GM21717 (cell line): ENCODE results near the gene MBP.

Source experiments
- ATAC-seq: cut with Tn5 transposase; IDR thresholded peaks from one replicate; pipeline ENCODE4 v1.9.1; 2021; ENCODE audit warnings: mild to moderate bottlenecking, moderate library complexity; ENCODE audit not compliant: unreplicated experiment

MBP gene

DNA sequence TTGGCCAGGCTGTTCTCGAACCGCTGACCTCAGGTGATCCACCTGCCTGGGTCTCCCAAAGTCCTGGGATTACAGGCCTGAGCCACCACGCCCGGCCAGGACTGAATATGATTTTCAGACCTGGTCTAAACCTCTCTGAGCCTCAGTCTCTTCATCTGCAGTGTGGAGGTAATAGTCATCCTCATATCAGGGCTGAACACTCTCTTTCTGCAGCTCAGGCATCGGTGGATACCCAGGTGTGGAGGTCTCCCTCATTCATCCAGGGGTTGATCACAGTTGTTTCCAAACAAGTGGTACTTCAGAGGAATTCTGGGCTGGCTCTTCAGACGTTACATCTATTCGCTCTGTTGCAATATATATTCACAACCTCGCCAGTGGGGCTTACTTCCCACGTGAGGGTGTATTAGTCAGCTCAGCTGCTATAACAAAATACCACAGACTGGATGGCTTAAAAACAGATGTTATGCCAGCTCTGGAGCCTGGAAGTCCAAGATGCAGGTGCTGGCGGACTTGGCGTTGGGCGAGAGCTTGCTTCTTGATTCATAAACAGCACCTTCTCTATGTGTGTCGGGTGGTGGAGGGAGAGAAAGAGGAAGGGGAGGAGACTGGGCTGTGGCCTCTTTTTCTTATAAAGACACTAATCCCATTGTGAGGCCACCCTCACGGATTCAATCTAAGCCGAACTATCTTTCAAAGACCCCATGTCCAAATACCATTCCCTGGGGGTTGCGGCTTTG is 2.9 kb upstream of the MBP start:
- no peak for ATAC-seq

DNA sequence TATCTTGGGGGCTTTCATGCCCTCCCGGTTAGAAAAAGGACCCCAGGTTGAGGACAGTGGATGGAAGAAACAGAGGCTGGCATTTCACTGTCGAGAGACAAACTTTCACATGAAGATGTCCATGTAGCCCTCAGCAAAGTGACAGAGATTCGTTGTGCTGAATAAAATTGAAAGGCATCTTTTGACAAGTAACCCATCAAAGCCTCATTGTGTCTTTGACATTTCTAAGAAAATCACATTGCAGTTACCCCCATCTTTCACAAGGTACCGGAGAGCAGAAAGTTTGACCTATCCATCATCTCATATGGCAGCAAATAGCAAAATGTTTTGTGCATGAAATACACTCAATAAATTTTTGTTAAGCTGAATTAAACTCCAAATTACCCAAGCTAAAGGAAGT is 2.0 kb upstream of the MBP start:
- no peak for ATAC-seq

DNA sequence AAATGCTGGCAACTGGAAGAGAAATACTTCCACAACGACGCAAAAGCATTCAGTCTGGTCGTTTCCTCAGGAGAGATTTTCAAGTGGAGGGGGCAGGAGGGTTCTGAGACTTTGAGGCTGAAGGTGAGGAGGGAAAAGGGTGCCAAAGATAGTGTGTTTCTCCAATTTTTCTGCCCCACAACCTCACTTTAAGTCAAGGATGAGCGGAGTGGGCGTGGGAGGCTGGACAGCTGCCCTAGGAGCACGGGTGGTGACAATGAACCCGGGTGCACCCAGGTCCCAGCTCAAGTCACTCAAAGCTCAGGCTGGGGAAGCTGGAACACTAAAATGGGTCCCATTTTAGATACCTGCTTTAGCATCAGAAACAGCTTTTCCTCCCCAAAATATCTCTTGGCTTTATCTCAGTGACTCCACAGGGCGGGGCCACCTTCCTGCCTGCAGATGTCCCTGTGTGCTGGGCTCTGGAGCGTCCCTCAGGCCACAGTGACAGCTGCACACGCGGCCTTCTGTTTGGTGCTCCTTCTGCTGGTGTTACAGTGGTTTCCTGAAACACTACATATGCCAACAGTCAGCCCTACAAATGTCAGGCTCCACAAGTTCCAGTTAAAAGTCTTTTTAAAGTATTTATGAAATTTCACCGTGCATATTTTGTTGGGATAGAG is 1.4 kb upstream of the MBP start:
- ATAC-seq = no peak

DNA sequence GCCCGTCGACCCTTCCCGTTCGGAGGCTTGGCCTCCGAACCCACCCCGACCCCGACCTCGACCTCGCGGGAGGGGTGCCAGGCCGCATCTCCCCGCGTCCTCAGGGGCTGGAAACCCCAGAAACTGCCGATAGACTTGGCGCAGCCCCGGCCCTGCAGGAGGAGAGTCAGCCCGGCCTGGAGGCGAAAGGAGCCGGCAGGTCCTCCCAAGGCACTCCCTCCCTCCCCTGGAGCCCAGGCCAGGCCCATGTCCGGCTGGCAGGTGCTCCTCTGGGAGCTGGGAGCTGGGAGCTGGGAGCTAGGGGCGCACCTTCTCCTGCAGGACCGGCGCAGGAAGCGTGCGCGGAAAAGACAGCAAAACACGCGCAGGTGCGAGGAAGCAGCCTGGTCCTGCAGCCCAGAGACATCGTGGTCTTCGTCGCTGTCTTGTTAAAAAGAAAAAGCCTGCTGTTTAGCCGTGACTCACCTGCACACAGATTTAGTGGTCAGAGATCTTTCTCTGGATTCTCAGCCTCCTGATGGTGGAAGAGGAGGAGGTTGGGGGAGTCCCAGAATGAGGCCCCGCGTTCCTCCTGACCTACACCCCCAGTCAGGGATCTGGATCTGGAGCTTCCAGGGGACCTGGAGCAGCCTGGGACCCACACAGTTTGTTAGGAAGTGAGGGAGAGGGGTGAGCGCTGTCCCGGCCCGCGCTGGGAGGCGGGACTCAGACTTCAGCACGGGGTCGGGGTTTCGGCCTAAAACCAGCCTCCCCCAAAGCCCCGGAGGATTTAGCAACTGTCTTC is 660 bp upstream of the MBP start:
- no peak for ATAC-seq

DNA sequence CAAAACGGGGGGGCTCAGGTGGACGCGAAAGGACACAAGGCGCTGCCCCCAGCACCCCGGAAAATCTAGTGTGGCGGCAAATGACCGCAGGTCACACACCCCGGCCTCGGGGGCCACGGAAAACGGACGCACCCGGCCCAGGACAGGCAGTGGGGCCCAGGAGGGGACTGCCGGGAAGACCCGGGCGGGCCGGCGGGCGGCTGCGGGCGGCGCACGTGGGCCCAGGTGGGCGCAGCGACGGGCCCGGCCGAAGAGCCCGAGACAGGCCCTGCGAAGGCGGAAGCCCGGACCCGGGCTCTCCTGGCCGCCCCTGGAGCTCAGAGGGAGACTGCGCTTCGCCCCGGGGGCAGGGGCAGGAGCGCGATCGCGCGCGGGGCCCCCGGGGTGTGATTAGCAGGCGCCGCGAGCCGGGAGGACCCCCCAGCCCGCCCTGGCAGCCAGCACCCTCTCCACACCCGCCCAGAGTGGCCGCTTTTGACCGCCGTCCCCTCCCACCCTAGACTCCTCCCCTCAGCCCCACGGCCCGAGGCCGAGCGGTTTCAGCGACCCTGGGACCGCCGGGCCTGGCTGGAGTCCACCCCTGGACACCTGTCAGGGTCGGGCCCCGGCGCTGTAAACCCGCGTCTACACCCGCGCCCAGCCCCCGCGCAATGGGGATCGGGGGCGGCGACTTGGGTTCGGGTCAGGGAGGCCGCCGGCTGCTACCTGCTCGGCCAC is 773 bp downstream of the MBP start:
- ATAC-seq = peak; percentile 52

DNA sequence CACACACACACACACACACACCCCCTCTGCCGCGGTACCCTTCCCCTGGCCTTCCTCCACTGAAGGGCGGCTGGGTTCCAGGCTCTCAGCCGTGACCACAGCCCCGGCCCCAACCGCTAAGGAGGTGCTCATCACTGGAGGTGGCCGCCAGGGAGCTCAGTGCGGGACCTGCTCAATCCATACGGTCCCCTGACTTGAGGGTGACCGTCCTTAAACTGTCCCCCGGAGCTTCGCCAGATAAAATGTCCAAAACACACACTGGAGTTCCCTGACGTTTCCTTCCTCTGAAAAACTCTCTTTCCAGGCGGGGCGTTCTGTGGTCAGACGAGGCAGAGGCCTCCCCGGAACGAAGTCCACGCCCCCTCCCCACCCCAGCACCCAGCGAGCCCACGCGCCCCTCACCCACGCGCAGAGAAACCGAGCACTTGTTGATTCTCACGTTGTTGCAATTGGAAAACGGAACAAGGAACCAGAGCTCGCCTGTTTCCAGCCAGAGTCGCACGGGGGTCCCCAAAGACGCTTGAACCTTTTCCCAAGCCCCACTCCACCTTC is 1.4 kb downstream of the MBP start:
- ATAC-seq = no peak

DNA sequence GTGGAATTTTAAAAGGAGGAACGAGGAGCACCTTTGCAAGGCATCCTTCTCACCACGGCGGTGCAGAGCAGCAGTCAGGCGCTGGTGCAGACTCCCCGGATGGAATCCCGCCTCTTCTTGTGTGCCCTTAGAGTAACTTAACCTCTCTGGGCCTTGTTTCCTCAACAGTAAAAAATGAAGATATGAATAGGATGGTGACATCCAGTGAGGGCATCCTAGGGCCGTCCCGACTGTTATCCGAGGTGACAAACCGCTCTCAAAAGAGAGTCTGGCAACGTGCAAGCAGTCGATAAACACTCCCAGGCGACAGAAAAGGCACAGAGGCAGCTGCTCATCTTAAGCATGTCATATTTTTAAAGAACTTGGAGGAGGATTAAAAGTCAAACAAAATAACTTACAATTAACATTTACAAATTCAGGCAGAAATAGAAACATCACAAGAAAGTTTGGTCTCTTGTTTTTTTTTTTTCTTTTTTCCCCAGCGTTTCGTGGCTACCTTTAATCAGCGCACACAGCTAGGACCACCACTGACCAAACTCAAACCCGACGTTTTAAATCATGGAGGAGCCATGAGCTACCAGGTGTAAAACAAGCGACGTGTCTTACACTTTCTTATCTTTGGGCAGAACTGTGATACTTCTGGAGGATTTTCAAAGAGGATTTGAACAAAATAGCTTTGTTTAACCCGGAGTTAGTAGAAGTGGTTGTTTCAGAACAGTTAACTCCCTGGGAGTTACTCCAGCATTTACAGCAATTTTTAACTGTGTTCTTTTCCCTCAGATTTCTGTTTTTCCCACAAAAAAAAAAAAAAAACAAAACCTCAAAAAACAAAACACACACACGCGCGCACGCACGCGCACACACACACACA is 2.1 kb downstream of the MBP start:
- no peak for ATAC-seq

DNA sequence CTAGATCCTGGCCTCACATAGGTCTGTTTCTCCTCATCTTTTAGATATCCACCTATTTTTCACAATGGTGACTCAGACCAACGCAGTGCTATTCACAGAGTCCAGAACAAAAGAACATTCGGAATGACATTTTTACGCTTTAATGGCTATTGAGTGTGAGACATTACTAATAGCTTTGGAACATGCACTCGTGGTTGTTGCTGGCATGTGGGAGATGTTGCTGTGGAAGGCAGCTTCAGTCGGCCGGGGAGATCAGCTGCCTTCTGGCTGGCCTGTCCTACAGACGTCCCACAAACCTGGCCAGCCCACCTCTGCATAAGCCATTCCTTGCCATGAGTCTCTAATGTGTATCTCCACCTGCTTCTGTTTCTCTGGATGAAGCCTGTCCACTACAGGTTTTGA is 3.4 kb downstream of the MBP start:
- no peak for ATAC-seq

DNA sequence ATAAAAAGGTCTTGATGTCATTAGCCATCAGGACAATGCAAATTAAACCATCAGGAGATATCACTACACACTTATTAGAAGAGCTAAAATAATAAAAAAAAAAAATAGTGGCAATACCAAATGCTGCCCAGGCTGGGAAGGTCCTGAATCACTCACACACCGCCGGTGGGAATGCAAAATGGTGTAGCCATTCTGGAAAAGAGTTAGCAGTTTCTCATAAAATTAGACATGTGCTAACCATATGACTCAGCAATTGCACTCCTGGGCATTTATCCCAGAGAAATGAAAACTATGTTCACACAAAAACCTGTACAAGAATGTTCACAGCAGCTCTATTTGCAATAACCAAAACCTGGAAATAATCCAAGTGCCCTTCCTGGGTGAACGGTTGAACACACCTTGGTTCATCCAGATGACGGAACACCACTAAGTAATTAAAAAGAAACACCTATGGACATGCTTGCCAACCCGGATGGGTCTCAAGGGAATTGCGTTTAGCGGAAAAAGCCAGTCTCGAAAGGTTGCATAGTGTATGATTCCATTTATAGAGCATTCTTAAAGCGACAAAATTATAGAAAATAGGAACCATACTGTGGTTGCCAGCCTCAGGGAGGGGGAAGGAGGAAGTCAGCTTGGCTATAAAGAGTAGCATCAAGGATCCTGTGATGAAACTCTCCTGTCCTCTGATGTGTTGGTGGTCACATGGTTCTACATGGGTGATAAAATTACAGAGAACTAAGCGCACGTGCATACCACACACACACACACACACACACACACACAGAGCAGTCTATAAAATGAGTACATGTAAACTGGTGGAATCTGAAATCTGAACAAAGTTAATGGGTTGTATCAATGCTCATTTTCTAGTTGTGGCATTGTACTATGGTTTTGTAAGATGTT is 4.6 kb downstream of the MBP start:
- peak; percentile 30 for ATAC-seq

DNA sequence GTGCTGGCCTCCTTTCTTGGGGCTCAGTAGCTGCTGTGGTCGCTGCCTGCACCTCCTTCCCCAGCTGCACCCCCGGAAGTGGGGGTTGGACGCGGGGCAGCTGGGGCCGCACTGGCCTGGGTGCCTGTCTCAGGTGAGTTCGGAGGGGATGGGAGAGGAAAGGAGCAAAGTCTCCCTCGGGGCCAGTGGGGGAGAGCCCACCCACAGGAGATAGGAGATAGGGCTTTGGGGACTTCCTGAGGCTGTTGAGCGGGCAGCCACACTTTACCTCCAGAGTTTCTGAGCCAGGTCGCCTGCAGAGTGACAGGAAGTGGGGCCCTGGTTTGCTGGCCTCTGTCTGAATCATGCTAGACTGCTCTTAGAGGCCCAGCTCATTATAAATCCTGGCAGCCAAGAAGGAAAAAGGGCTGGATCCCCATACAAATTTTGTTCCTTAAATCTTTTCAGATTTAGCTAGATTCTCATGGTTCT is 8.1 kb downstream of the MBP start:
- ATAC-seq = peak; percentile 61

DNA sequence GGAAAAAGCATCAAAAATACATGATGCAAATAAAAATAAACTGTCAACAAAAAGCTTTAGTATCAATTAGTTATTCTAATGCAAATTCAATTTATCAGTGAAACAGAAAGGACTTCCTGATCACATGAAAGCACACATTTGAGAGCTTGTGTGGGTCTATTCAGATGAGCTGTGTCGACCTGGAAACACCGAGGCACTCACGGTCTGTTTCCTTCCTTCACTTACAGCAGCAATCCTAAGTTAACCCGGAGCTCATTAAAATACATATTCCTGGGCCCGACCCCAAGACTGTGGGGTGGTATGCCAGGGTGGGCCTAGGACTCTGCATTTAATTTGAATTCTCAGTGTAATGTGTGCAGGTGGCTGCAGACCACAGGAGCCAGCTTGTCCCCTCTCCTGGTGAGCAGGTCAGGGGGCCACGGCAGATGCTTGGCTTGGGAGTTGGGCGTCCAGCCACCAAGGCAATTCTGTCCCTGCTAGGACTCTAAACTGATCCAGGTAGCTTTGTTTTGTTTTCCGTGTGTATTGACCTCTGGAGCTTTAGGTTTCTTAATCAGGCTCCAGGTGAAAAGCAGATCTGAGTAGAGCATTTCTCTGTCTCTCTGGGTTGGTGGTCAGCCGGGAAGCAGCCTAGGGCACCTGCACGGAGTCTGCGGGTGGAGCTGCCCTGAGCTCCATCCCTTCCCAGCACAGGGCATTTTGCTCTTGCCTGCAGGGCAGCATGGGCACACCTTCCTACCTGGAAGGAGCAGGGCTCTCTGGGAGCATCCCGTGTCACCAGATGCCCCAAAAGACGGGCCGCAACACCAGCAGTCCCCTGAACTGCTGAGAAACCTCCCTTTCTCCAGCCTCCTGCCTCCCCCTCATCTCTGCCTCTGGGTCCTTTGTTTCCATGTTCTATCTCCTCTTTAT is 9.0 kb downstream of the MBP start:
- no peak for ATAC-seq

DNA sequence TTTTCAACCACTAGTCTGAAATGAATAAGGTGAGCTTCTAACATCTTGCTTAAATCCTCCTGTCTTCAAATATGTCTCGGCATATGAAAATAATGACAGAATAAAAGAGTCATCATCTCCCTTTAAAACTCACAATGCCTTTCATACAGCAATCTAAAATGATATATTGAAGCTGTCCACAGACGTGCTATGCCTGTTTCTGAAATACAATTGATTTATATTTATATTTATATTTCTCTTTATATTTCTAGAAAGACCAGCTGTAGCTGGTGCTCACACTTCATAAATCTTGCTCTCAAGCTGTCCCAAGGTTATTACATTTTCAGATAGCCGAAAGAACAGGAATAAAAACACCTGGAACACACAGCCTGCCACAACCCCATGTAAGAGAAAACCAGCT is 11.1 kb downstream of the MBP start:
- ATAC-seq = no peak

DNA sequence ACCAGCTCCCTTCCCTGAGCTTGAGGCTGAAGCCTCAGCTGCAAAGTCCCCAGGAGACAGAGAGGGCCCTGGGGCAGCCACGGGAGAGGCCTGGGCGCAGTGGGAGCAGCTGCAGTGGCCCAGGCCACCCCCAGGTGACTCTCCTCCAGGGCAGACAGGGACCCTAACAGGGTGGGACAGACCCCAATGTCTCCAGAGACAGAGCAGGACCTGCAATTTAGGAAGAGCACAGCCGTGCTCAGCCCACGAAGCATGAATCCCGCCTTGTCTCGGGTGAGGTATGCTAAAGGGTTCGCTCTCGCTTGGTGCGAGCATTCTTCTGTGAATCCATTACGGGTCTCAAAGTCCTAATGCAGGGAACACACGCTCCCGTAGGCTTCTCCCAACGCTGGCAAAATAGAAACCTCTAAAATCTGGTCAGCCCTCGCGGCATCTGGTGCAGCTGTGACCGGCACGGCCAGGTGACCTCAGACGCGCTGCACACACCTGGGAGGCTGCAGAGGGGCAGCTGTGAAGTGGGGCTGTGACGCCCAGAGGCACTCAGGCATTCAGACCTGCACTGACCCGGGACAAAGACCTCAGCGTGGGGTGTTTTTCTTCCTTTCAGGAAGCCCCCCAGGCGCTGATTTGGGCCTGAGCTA is 12.6 kb downstream of the MBP start:
- no peak for ATAC-seq

DNA sequence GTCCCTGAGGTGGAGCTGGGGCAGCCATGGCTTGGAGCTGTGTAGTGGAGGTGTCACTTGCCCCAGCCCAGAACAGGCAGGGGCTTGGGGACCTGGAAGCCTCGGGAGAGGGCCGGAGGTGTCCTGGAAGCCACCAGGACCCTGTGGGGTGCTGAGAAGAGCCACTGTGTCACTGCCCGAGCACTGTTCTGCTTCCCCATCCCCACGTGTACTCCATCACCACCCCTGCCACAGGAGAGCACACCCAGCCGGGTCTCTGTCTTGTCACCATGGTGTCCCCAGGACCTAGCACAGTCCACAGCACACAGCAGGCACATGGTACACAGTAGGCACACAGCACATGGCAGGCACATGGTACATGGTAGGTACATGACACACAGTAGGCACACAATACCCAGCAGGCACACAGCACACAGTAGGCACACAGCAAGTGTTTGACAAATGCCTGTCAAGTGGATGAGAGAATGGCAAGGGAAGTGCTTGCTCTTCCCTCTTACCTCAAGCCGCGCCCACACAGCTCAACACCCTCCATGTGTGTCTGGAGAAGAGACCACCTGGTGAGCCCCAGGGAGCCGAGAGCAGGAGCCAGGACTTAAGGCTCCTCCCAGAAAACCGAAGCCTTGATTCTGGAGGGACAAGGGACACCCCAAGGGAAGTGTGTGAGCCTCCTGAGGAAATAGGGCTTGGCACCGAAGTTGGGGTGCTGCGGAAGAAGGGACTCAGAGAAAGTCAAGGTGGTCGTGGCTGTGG is 13.3 kb downstream of the MBP start:
- ATAC-seq = no peak

DNA sequence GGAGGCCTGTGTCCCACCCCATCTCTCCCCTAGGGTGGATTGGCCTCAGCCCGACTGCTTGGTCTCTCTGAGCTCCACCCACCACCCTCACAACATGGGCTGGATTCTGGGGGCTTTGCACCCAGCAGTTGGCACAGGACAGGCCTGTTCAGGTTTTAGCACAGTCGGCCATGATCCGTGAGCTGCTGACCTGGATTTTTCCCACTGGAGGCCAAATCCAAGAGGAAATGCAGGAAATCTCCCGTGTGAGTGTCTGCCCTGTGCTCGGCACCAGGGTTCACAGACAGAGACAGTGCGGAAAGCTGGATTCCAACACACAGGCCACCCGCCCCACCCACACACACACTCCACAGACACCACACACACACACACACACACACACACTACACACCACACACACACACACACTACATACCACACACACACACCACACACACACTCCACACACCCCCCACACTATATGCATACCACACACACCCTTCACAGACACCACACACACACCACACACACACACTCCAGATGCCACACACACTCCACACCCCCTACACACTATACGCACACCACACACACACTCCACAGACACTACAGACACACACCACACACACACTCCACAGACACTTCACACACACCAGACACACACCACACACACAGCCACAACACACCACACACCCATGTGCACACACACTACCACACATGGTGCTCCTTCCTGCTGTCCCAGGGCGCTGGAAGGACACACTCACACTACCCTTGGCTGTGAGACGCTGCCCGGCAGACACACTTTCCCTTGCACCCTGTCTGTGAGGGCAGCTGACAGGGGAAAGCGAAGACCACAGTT is 14.1 kb downstream of the MBP start:
- ATAC-seq = no peak
